Measurements from ENCODE around the gene SUSD5. TPM values are rescaled to one million over a fixed set of nuclear protein-coding genes. Genes with fewer than 3 reads are reported as not detected.
"Not testable (repeated sequence)": the region's sequence is repeated elsewhere in the genome, so short reads cannot be mapped to it uniquely, and the experiment has no call there.

Gene SUSD5
- total and polyA plus RNA-seq, 10 donors = 0.33 to 4.5 (median 0.97) TPM

DNA sequence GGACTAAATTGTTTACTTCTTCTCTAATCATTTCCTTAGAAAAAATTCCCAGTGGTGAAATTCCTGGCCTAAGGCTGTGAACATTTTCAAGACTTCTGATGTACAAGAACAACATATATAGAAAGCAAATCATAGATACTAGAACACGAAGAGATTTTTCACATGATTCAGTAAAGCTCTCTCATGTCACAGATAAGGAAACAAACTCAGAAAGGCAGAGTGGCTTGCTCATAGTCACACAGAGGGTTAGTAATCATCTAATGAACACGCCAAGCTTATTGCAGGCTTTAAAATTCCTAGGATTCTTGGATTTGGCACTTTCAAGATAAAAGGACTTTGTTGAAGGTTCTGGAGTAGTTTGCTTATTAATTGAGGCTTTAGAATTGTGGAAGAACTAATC lies 78.6 kb downstream of the SUSD5 start:
- H3K4me3 ChIP-seq = no peak overlapping the region
- no peak for DNase-seq

DNA sequence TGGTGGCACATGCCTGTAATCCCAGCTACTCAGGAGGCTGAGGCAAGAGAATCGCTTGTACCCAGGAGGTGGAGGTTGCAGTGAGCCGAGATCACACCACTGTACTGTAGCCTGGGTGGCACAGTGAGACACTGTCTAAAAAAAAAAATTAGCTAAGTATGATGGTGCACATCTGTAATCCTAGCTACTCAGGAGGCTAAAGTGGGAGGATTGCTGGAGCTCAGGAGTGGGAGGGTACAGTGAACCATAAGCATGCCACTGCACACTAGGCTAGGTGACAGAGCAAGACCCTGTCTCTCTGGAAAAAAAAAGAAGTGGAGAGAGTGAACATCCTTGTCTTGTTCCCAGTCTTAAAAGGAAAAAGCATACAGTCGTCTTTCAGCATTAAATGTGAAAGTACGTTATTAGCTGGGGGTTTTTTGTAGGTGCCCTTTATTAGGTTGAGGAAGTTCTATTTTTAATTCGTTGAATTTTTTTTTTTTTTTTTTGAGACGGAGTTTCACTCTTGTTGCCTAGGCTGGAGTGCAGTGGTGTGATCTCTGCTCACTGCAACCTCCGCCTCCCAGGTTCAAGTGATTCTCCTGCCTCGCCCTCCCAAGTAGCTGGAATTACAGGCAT lies 79.5 kb downstream of the SUSD5 start:
- peaks cover 0 to 85% (median 38%) of the 10 kb centered on the region in 6 donors for H3K36me3 ChIP-seq
- not testable (repeated sequence) for H3K9me3 ChIP-seq; DNase-seq; H3K4me3 ChIP-seq; H3K4me1 ChIP-seq; H3K27me3 ChIP-seq (replicated peaks in 1 of 7); H3K27ac ChIP-seq
- 74 to 84% (median 82%) methylated on average over 8 of the region's 8 CpGs for WGBS, 5 donors
- intact Hi-C loops (cut with DNase I; ENCODE audit: low total_unique reads) = loop anchor here (10.0 kb wide), 1 partner anchor 646 kb away; no protein-coding TSS in a partner anchor

More for the DNA sequence above, 78.6 kb downstream of the SUSD5 start:
- Histone ChIP-seq H3K9me3 (no peaks in the 10 kb centered on the region), H3K36me3 (peaks cover 0 to 85% (median 30%) of the 10 kb centered on the region in 6 donors), H3K4me1 (peaks cover 0 to 3% (median 0%) of the 10 kb centered on the region in 6 donors), H3K27me3 (replicated peaks in 1 of 7) (no peaks in the 10 kb centered on the region), H3K27ac (no peak overlapping the region)
- no peak for TF ChIP-seq POLR2A (IDR thresholded peaks at IDR 0.05)
- TF ChIP-seq, protein P1, sequence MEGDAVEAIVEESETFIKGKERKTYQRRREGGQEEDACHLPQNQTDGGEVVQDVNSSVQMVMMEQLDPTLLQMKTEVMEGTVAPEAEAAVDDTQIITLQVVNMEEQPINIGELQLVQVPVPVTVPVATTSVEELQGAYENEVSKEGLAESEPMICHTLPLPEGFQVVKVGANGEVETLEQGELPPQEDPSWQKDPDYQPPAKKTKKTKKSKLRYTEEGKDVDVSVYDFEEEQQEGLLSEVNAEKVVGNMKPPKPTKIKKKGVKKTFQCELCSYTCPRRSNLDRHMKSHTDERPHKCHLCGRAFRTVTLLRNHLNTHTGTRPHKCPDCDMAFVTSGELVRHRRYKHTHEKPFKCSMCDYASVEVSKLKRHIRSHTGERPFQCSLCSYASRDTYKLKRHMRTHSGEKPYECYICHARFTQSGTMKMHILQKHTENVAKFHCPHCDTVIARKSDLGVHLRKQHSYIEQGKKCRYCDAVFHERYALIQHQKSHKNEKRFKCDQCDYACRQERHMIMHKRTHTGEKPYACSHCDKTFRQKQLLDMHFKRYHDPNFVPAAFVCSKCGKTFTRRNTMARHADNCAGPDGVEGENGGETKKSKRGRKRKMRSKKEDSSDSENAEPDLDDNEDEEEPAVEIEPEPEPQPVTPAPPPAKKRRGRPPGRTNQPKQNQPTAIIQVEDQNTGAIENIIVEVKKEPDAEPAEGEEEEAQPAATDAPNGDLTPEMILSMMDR (IDR thresholded peaks at IDR 0.05 in 8 of 11, conservative IDR thresholded peaks at IDR 0.05 in 3 of 11) = no peak
- no peak for TF ChIP-seq POLR2AphosphoS5 (IDR thresholded peaks at IDR 0.05)
- intact Hi-C loops (cut with DNase I; ENCODE audit: low total_unique reads) = loop anchor here (10.0 kb wide), 1 partner anchor 645 kb away; no protein-coding TSS in a partner anchor
- 85 to 90% (median 88%) methylated on average over 2 of the region's 2 CpGs for WGBS, 5 donors

DNA sequence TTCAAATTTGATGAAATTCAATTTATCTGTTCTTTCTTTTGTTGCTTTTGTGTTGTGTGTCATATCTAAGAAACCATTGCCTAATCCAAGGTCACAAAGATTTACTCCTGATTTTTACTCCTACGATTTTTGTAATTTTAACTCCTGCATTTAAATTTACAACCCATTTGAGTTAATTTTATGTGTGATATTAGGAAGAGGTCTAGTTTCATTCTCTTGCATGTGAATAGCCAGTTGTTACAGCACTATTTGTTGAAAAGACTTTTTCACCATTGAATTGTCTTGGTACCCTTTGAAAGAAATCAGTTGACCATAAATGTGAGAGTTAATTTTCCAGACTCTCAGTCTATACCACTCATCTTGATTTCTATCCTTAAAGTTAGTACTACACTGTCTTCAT lies 80.9 kb downstream of the SUSD5 start:
- H3K9me3 ChIP-seq = no peaks in the 10 kb centered on the region
- H3K4me1 ChIP-seq = peaks cover 0 to 3% (median 0%) of the 10 kb centered on the region in 6 donors
- DNase-seq = no peak
- H3K27ac ChIP-seq = no peak overlapping the region
- peaks cover 0 to 85% (median 44%) of the 10 kb centered on the region in 6 donors for H3K36me3 ChIP-seq
- no peak overlapping the region for H3K4me3 ChIP-seq
- TF ChIP-seq POLR2A (IDR thresholded peaks at IDR 0.05) (no peak), POLR2AphosphoS5 (IDR thresholded peaks at IDR 0.05) (no peak)
- TF ChIP-seq, protein P1 (IDR thresholded peaks at IDR 0.05 in 8 of 11, conservative IDR thresholded peaks at IDR 0.05 in 3 of 11) = no peak
- intact Hi-C loops (cut with DNase I; ENCODE audit: low total_unique reads) = loop anchor here (10.0 kb wide), 1 partner anchor 647 kb away; no protein-coding TSS in a partner anchor
- H3K27me3 ChIP-seq (replicated peaks in 1 of 7) = no peaks in the 10 kb centered on the region
- 83 to 93% (median 93%) methylated on average over 1 of the region's 1 CpG for WGBS, 5 donors

DNA sequence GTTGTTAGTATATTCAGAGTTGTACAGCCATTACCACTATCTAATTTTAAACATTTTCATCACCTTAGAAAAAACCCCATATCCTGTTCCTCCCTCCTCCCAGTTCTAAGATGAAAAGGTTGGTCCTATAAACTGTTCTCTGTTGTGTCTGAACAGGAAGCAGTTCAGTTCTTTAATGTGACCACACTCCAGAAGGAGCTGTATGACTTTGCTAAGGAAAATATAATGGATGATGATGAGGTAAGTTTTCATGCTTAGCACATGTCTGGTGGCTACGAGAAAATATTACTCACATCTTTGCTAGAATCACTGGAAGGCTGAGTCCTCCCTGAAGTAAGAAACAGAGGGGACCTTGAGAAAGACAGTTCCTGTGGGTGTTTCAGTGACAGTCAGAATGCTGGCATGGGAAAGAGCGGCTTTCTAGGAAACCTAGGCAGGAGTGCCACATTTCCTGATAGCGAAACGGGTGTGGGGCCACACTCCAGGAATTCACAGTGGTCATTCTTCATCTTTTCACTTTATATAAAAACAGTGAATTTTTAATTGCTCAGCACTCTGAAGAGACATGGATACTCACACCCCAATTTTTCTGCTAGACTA lies 84.5 kb downstream of the SUSD5 start:
- H3K4me1 ChIP-seq = peaks cover 0 to 6% (median 0%) of the 10 kb centered on the region in 6 donors
- H3K36me3 ChIP-seq = peaks cover 0 to 86% (median 53%) of the 10 kb centered on the region in 6 donors
- no peak for DNase-seq
- no peaks in the 10 kb centered on the region for H3K9me3 ChIP-seq
- intact Hi-C loops (cut with DNase I; ENCODE audit: low total_unique reads) = loop anchor here (5.0 to 10.0 kb wide), 2 partner anchors 238 to 651 kb away; no protein-coding TSS in a partner anchor
- H3K27me3 ChIP-seq (replicated peaks in 1 of 7) = no peaks in the 10 kb centered on the region
- no peak overlapping the region for H3K4me3 ChIP-seq
- TF ChIP-seq POLR2A (IDR thresholded peaks at IDR 0.05) (no peak), POLR2AphosphoS5 (IDR thresholded peaks at IDR 0.05) (no peak)
- TF ChIP-seq, protein P1 (IDR thresholded peaks at IDR 0.05 in 8 of 11, conservative IDR thresholded peaks at IDR 0.05 in 3 of 11) = no peak
- no peak overlapping the region for H3K27ac ChIP-seq
- WGBS, 5 donors = 48 to 70% (median 54%) methylated on average over 4 of the region's 4 CpGs
